GM20000 (cell line): ENCODE results near the gene RAB6A.

Experiments
- DNase-seq: peaks from one replicate; pipeline ENCODE4 v3.0.0; 2012; ENCODE audit warnings: low spot score
- TF ChIP-seq, protein P1 (sequence below): IDR thresholded peaks from 2 replicates; pipeline ENCODE4 v1.5.1; 2012; ENCODE audit warnings: mild to moderate bottlenecking, control low read depth; ENCODE audit errors: extremely low read depth, missing control alignments

RAB6A gene

DNA sequence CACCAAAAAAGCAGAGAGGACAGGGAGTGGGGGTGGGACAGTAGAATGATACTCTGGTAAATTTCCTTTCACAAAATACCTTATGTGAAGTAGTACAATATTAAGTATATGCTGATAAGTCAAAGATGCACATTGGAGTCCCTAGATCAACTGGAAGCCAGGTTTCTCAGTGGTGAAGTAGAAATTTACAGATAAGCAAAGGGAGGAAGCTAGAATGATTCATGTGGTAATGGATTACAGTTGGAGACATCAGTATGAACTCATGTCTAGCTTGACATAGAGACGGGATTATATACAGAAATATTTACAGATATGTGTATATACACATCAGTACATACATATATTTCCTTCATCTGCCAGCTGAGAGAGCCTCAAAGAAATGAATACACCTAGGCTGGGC is 93.0 kb downstream of the RAB6A start:
- no peak for DNase-seq

DNA sequence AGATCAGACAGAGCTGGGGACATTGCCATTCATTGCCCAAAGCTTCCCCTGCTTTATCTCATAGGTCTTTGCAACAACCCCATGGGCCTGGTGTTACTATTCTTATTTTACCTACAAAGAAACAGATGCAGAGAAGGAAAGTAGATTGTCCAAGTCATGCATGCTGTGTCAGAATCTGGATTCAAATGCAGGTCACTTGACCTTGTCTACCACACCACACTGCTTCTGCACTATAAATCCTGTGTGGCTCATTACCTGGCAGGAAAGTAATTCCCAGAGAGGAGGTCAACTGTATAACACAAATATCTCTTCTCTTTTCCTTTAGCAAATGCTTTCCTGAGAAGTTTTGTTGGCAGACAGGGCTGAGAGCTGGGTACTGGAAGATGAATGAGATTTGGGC is 96.0 kb downstream of the RAB6A start:
- no peak for DNase-seq
- TF ChIP-seq, protein P1, sequence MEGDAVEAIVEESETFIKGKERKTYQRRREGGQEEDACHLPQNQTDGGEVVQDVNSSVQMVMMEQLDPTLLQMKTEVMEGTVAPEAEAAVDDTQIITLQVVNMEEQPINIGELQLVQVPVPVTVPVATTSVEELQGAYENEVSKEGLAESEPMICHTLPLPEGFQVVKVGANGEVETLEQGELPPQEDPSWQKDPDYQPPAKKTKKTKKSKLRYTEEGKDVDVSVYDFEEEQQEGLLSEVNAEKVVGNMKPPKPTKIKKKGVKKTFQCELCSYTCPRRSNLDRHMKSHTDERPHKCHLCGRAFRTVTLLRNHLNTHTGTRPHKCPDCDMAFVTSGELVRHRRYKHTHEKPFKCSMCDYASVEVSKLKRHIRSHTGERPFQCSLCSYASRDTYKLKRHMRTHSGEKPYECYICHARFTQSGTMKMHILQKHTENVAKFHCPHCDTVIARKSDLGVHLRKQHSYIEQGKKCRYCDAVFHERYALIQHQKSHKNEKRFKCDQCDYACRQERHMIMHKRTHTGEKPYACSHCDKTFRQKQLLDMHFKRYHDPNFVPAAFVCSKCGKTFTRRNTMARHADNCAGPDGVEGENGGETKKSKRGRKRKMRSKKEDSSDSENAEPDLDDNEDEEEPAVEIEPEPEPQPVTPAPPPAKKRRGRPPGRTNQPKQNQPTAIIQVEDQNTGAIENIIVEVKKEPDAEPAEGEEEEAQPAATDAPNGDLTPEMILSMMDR: no peak

More for the DNA sequence above, 93.0 kb downstream of the RAB6A start:
- TF ChIP-seq, protein P1: no peak

DNA sequence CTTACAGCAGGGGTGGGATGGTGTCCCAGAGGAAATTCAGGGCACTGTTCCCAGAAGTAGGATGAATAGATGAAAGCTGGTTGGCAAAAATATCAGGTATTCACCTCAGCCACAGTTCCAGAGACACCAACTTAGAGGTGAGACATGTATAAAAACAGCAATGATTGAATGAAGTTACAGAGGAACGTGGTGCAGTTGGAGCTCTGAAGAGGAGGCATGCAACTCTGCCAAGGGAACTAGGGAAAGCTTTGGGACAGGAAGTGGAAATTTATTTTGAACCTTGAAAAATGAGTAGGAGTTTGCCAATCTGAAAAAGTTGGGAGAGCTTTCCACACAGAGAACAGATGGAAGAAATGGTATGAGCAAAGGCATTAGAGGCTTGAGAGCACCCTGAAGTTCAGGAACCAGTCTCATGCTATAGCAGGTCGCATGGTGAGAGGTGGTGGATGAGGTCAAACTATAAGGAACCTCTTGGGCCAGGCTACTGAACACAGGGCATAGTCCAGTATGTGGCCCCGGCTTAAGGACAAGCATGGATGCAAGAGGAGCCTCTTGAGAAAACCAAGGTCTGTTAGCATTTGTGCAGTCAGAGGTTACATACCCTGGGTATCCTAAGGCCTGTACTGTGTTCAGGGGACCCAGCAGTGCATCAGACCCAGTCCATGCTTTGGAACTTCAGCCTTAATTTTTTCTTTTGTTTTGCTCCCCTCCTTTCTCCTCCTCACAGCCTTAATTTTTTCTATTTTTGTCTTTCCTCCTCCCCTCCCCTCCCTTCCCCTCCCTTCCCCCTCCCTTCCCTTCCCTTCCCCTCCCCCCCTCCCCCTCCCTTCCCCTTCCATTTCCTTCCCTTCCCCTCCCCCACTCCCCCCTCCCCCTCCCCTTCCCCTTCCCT is 97.0 kb downstream of the RAB6A start:
- DNase-seq: no peak
- TF ChIP-seq, protein P1: no peak

DNA sequence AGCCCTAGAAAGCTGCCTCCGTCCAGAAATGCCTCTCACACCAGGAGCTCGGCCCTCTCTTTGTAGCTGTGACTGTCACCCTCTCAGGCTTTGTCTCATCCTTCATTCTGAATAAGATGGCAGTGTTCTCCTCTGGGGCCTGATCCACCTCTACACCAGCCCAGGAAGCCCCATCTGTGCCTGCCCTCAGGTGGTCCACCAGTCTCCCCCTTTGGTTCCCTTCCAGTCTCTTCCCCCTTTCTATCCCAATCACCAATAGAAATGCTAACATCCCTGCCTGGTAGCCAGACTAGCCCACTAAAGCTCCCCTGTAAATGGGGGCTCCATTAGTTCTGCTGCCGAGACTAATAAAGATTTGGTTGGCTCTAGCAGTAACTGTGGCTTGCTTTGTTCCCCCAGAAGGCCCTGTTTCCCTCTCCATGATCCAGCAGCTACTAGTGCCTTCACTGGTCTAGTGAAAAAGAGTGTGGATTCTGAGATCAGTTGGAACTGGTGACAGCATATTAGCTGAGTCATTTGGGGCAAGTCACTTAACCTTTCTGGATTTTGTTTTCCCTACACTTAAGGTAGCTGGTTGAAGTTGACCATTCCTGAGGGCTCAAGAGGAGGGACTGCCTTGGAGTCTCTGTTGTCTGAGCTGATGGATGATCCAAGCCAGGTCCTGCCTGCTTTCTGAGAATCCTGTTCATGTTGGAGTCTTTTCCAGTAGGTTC is 98.3 kb downstream of the RAB6A start:
- TF ChIP-seq, protein P1: no peak
- no peak for DNase-seq

DNA sequence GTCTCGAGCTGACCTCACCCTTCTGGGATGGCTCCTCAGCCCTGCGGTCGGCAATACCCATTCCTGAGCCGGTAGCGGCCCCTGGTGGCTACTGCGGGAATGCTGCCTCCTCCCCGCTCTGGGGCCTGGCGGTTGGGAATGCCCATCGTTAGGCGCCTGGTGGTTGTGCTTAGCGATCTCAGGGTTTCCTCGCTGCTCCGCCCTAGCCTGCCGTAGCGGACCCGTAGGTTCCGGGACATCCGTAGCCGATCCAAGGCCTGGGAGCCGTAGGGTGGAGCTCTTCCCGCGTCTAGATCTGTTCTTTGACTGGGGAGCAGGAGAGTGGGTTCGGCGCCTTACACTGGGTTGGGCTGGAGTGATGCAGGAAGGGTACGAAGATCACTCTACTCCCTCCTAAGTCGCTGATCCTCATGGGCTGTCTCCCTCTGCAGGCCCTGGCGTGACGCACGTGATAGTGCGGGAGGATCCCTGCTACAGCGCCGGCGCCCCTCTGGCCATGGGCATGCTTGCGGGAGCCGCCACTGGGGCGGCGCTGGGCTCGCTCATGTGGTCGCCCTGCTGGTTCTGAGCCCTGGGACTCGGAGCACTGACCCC is 99.7 kb downstream of the RAB6A start:
- TF ChIP-seq, protein P1: peak; percentile 96
- peak; percentile 93 for DNase-seq

DNA sequence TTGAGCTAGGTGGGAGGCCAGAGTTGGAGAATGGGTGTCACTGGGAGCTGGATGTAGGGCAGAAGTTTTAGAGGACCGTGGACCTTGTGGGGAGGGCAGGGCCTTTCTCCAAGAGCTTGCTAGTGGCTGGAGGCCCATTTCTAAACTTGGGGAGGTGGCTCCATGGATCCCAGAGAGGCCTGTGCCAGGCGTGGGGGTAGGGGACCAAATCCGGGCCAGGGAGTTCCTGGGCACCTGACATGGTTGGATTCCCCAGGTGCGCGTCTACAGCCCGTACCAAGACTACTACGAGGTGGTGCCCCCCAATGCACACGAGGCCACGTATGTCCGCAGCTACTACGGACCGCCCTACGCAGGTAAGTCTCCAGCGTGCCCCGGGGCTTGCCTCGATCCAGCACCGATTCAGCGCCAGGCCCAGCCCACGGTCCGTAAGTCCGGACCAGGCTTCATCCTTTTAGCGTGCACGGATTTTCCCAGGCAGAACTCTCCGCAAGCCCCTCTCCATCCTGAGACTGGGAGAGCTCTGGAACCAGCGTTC is 100.3 kb downstream of the RAB6A start:
- TF ChIP-seq, protein P1: no peak
- no peak for DNase-seq

DNA sequence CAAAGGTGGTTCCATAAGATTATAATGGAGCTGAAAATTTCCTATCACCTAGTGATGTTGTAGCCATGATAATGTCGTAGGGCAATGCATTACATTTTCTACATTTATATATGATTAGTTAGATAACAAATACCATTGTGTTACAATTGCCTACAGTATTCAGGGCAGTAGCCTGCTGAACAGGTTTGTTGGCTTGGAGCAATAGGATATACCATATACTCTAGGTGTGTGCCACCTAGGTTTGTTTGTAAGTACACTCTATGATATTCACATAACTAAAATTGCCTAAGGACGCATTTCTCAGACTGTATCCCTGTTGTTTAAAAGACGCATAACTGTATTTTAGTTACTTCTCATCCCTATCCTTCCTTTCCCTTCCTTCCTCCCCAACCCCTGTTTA is 100.9 kb downstream of the RAB6A start:
- DNase-seq: no peak

More for the DNA sequence above, 100.9 kb downstream of the RAB6A start:
- TF ChIP-seq, protein P1: no peak
